ENCODE measurements around the gene BTBD2. TPM values are rescaled to one million over a fixed set of nuclear protein-coding genes. Genes with fewer than 3 reads are reported as not detected.
A peak's percentile ranks its signal among the peaks of the same experiment; 100 is the strongest.

Gene BTBD2
- total and polyA plus RNA-seq, 2 of the 13 experiments (the other 11 are each of a cell fraction or from before 2014, with no cell fraction given) = 28.1 to 45.3 TPM

DNA sequence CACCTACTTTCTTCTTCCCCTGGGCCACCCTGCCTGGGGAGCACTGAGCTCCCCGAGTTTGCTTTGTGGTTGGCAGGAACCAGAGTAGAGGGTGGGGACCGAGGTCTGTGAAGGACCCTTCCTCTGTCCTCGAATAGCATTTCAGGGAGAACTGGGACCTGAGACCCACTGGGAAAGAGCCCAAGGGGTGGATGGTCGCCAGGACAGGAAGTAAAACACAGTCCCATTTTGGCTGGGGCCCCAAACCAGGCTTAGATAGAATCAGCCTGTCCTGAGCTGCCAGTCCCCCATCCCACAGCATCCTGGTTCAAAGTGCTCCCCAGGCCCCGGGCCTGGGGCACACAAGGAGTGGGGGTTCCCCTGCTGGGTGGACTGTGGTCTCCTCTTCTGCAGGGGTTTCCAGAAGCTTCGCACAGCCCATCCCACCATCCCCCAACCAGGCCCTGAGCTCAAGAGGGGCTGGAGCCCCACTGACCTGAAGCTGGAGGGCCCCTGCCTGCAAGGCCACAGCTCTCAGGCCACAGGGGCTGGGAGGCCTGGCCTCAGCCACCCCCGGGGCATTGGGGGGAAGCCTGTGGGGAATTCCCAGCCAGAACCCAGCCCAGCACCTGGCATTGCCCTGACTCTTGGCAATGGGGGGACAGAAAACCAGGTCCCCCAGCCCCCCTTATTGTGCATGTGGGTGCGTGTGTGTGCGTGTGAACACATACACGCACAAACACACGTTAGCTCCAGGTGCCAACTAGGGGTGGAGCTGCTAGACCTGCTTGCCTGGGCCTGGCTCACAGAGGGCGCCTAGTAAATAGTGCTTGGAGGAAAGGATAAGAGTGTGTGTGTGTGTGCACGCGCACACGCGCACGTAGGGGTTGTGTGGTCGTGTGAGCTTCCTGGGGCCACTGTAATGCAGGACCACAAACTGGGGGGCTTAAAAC, 36.5 kb upstream of the BTBD2 start (continued):
- TF ChIP-seq TMF1 (CRISPR knock-in tag; IDR thresholded peaks at IDR 0.05; ENCODE audit: low read depth) = 0 out of 2 replicates have a peak, but pooled peaks have one; percentile 56
- TF ChIP-seq ZNF530 (CRISPR knock-in tag; IDR thresholded peaks at IDR 0.05; ENCODE audit: low read depth) = no peak
- TF ChIP-seq KDM6A (CRISPR knock-in tag; IDR thresholded peaks at IDR 0.05; ENCODE audit: low read depth) = no peak
- TF ChIP-seq, protein P1, sequence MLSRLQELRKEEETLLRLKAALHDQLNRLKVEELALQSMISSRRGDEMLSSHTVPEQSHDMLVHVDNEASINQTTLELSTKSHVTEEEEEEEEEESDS (CRISPR knock-in tag; IDR thresholded peaks at IDR 0.05; ENCODE audit: borderline replicate concordance) = no peak
- peak; percentile 16 for TF ChIP-seq MED8 (CRISPR knock-in tag; IDR thresholded peaks at IDR 0.05; ENCODE audit: insufficient replicate concordance)
- TF ChIP-seq TARDBP (CRISPR knock-in tag; IDR thresholded peaks at IDR 0.05) = peak; percentile 73; the same call in 1 of the 2 replicates
- TF ChIP-seq HOXA5 (CRISPR knock-in tag; IDR thresholded peaks at IDR 0.05) = no peak
- no peak for TF ChIP-seq MAFG (CRISPR knock-in tag; IDR thresholded peaks at IDR 0.05)
- no peak for TF ChIP-seq ETV5 (CRISPR knock-in tag; IDR thresholded peaks at IDR 0.05; ENCODE audit: borderline replicate concordance)
- no peak for TF ChIP-seq NFIB (CRISPR knock-in tag; IDR thresholded peaks at IDR 0.05; ENCODE audit: borderline replicate concordance)
- TF ChIP-seq ZNF34 (CRISPR knock-in tag; IDR thresholded peaks at IDR 0.05; ENCODE audit: borderline replicate concordance) = no peak
- 0 out of 2 replicates have a peak, but pooled peaks have one; percentile 11 for TF ChIP-seq ZNF354B (CRISPR knock-in tag; IDR thresholded peaks at IDR 0.05)
- no peak for TF ChIP-seq RCOR2 (CRISPR knock-in tag; IDR thresholded peaks at IDR 0.05)
- no peak for TF ChIP-seq ARHGAP35 (CRISPR knock-in tag; IDR thresholded peaks at IDR 0.05; ENCODE audit: borderline replicate concordance)
- TF ChIP-seq KAT7 (CRISPR knock-in tag; IDR thresholded peaks at IDR 0.05; ENCODE audit: borderline replicate concordance) = no peak
- peak; percentile 62; the same call in 1 of the 2 replicates for TF ChIP-seq ZMAT3 (CRISPR knock-in tag; conservative IDR thresholded peaks at IDR 0.05)
- TF ChIP-seq NRL (CRISPR knock-in tag; IDR thresholded peaks at IDR 0.05; ENCODE audit: borderline replicate concordance) = peak; percentile 43; the same call in 1 of the 2 replicates
- TF ChIP-seq, protein P2, sequence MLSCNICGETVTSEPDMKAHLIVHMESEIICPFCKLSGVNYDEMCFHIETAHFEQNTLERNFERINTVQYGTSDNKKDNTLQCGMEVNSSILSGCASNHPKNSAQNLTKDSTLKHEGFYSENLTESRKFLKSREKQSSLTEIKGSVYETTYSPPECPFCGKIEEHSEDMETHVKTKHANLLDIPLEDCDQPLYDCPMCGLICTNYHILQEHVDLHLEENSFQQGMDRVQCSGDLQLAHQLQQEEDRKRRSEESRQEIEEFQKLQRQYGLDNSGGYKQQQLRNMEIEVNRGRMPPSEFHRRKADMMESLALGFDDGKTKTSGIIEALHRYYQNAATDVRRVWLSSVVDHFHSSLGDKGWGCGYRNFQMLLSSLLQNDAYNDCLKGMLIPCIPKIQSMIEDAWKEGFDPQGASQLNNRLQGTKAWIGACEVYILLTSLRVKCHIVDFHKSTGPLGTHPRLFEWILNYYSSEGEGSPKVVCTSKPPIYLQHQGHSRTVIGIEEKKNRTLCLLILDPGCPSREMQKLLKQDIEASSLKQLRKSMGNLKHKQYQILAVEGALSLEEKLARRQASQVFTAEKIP (CRISPR knock-in tag; IDR thresholded peaks at IDR 0.05; ENCODE audit: borderline replicate concordance) = no peak
- TF ChIP-seq, protein P3, sequence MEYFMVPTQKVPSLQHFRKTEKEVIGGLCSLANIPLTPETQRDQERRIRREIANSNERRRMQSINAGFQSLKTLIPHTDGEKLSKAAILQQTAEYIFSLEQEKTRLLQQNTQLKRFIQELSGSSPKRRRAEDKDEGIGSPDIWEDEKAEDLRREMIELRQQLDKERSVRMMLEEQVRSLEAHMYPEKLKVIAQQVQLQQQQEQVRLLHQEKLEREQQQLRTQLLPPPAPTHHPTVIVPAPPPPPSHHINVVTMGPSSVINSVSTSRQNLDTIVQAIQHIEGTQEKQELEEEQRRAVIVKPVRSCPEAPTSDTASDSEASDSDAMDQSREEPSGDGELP (IDR thresholded peaks at IDR 0.05; ENCODE audit: borderline replicate concordance, low read depth) = no peak
- TF ChIP-seq POLR2AphosphoS2 (IDR thresholded peaks at IDR 0.05; ENCODE audit: low read depth, low read length) = no peak
- no peak for TF ChIP-seq ZNF660 (CRISPR knock-in tag; IDR thresholded peaks at IDR 0.05; ENCODE audit: borderline replicate concordance, low read depth)
- no peak for TF ChIP-seq ZNF703 (CRISPR knock-in tag; IDR thresholded peaks at IDR 0.05; ENCODE audit: borderline replicate concordance)
- TF ChIP-seq CBX5 (CRISPR knock-in tag; IDR thresholded peaks at IDR 0.05; ENCODE audit: borderline replicate concordance) = no peak
- 0 out of 2 replicates have a peak, but pooled peaks have one; percentile 35 for TF ChIP-seq ESRRA (CRISPR knock-in tag; IDR thresholded peaks at IDR 0.05; ENCODE audit: low read depth)
- TF ChIP-seq PHF5A (CRISPR knock-in tag; IDR thresholded peaks at IDR 0.05; ENCODE audit: low read depth, unreplicated experiment) = no peak

Measured in HepG2 (cell line).